Endometrial microvascular endothelial cells (primary cell): ENCODE results near the gene TSSK1B. TPM values are rescaled to one million over a fixed set of nuclear protein-coding genes. Genes with fewer than 3 reads are reported as not detected.
"Not testable (repeated sequence)": the region's sequence is repeated elsewhere in the genome, so short reads cannot be mapped to it uniquely, and the experiment has no call there.

ENCODE experiments used
- in situ Hi-C: cut with HindIII; loops from 2 replicates; pipeline ENCODE4 v1.10.0; 2017; ENCODE audit warnings: low sequenced_read_pairs, low pct_unique_long_range_greater_than_20kb; ENCODE audit errors: inconsistent ontology term
- total RNA-seq: library from RNA; depleted of rRNA; stranded (reverse); fragments of >200 nt; gene quantifications from one replicate; pipeline ENCODE4 v1.2.3, GENCODE V29; 2015; ENCODE audit errors: inconsistent ontology term

TSSK1B gene
- total RNA-seq, 1 donor from 2014 or later, result not detected

DNA sequence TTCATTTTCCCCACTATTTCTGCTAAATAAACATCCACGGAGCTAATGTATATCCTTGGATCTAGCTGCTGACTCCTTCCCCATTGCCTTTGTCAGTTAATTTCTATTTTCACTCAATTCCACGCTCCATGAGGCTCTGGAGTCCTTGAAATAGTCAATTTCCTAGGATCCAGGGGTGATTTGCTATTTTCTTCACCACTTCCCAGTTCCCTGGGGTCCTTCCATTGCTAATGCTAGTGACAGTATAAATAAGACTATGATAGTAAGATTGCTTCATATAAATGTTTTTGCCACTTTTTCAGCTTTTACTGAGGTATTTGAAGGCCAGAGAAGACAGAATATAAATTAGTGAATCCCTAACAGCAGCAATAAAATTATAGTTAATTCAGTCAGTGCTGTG, 13.1 kb downstream of the TSSK1B start:
- in situ Hi-C loops, result no loop called here

DNA sequence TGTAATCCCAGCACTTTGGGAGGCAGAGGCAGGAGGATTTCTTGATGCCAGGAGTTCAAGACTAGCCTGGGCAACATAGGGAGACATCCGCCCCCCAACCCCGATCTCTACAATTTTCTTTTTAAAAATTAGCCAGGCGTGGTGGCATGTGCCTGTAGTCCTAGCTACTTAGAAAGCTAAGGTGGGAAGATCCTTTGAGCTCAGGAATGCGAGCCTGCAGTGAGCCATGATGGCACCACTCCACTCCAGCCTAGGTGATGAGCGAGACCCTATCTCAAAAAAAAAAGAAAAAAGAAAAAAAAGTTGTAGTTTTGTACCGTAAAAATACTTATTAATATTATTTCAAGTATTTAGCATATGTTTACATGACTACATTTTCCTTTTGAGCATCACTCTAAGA, 29.3 kb downstream of the TSSK1B start:
- in situ Hi-C loops, result no loop called here

DNA sequence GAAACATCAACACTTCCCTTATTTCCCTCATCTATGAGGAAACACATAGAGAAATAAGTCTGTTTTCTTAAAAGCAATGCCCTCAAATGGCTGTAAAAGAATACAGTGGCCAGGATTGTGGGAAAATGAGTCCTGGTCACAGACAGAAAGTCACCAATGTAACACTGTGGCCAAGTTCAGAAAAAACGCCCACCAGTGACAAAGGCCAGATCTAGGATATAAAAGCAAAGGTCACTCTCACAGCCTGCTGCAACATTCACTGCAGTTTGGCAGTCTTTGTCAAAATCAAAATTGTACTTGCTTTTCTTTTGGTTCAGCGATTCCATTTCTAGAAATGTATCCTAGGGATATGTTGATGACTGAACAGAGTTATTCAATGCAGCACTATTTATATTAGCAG, 30.5 kb downstream of the TSSK1B start:
- in situ Hi-C loops, result no loop called here

DNA sequence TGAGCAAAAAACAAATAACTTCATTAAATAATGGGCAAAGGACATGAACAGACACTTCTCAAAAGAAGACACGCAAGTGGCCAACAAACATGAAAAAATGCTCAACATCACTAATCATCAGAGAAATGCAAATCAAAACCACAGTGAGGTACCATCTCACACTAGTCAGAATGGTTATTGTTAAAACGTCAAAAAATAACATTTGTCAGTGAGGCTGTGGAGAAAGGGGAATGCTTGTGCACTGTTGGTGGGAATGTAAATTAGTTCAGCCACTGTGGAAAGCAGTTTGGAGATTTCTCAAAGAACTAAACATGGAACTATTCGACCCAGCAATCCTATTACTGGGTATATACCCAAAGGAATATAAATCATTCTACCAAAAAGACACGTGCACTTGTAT, 36.8 kb downstream of the TSSK1B start:
- in situ Hi-C loops, result not testable (repeated sequence)

DNA sequence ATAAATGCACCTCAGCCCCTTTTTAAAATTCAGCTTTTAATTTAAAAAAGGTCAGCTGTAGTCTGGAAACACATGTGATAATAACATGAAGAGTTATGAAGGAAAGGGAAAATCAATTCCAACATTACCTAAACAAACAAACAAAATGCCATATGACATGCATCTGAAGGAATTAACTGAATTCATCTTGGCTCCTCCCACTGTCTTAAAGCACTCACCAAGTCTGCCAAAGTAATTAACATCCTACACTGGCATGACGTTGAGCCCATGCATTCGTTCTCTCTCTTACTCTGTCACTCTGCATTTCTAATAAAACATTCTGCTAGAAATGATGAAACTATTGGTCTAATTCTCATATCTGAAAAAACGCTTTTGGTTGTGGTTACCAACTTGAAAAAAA, 37.7 kb downstream of the TSSK1B start:
- in situ Hi-C loops, result no loop called here

DNA sequence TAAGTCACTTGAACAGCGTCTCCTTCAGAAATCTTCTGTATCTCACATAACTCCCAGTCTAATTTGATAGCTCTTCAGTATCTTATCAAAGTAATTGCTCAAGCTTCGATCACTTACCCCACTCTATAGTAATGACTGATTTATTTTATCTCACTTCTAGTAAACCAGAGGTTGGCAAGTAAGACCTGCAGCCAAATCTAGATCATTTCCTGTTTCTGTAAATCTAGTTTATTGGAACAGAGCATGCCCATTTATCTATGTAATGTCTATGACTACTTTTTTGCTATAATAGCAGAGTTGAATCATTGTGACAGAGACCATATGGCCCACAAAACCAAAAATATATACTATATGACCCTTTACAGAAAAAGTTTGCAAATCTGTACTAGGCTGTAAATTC, 40.1 kb downstream of the TSSK1B start:
- in situ Hi-C loops, result no loop called here

DNA sequence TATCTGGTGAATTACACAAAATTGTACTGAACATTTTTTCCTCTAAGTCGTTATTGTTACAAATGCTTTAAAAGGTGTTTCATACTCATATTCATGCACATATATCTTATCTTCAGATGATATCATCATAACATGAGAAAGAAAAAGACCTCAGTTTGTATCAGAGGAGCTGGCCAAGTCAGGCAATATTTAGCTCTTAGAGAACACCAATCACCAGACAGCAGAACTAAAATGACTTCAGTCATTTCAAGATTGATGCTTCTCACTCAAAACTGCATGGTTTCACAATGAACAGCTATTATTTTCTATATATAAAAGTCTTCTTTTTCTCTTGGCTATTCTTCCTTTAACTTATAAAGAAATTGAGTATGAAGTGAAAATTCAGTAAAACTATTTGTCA, 44.6 kb downstream of the TSSK1B start:
- in situ Hi-C loops, result no loop called here

DNA sequence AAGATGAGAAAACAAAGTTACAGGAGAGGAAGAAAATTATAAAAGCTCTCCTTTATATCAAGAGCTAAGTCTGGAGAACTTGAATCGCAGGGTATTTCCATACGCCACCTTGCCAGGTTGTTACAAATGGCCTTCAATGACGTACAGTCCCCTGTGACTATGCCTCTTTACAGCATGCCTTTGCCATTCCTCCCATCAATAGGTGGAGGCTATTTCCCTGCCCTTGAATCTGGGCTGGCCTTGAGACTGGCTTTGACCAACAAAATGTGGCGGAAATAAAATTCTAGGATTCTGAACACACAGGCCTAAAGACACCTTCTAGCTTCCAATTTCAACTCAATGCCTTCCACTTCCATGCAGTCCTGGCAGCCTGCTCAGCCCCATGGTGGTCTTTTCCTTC, 45.7 kb downstream of the TSSK1B start:
- in situ Hi-C loops, result no loop called here

DNA sequence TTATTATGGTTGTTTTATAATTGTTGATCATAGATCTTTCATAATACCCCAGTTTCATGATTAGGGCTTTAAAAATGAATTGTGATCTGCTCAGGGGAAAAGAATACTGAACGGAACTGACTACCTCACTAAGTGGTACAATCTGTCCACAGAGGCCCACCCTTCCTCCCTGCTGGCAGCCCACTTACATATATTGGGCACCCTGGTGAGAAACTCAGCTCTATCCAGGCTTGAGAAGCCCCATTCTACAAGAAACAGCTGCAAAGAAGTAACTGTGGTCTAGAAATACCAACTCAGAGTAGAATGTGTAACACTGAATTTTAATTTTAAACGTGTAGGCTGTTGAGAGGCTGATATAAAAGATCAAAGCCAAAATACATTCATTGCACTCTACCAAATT, 46.9 kb downstream of the TSSK1B start:
- in situ Hi-C loops, result no loop called here

DNA sequence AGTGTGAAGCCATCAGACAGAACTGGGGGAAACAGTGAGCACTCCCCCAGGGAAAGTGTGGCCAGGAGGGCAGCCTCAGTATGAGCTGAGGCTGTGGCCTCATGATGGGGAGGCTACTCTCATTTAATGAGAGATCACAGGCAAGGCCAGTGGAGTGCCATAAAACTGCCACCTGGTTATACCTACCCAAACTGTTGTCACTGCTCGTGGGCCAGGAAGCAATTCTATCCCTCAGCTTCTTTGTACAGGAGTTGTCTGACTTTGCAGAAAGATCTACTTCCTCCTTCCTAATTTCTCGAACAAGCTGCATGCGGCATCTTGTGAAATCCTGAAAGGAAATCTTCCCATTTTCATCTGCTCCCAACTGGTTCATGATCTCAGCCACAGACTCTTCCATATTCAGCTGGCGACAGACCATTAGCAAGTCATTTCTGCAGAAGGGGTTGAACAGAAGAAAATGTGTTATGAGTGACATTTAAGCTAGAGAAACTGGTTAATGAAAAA, 50.0 kb downstream of the TSSK1B start:
- in situ Hi-C loops, result no loop called here

DNA sequence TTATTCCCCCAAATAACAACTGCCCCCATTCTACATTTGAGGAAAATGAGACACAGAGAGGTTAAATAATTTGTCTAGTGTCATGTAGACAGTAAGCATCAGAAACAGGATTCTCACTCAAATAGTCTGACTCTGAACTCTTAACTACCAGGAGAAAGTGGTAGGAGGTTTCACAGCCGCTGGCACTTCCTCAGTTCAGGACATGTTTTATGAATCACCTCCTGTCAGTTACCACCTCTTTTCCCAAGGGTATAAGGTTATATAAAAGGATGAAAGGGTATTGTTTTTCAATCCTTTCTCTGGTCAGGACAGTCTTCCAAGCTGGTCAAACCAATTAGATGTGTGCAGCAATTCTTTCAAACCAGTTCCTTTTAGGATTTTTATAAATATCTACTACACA, 52.1 kb downstream of the TSSK1B start:
- in situ Hi-C loops, result no loop called here

Other genes starting within 250 kb of the TSSK1B start
- gene MCC, start 53.5 kb upstream of the TSSK1B start, total RNA-seq, result 39.8 TPM
- 15.9 TPM for gene YTHDC2, start 78.7 kb upstream of the TSSK1B start, total RNA-seq